HEK293T (cell line): ENCODE data around the gene MGST2.

Experiments
- ARNT ChIP-seq: fragments of 450-650 bp; IDR thresholded peaks from 2 replicates; pipeline ENCODE4 v1.6.1; 2017; ENCODE audit warnings: mild to moderate bottlenecking
- BHLHE40 ChIP-seq: fragments of 450-650 bp; IDR thresholded peaks from 2 replicates; pipeline ENCODE4 v1.6.1; 2016; ENCODE audit warnings: mild to moderate bottlenecking, moderate library complexity, borderline replicate concordance
- ELF4 ChIP-seq: fragments of 450-650 bp; IDR thresholded peaks from 2 replicates; pipeline ENCODE4 v1.6.1; 2017; ENCODE audit warnings: antibody characterized with exemption
- FOXA1 ChIP-seq: fragments of 450-650 bp; IDR thresholded peaks from 2 replicates; pipeline ENCODE4 v1.6.1; 2016; ENCODE audit warnings: mild to moderate bottlenecking
- FOXK2 ChIP-seq: fragments of 450-650 bp; IDR thresholded peaks from 2 replicates; pipeline ENCODE4 v1.6.1; 2016; ENCODE audit warnings: mild to moderate bottlenecking
- FOXM1 ChIP-seq: fragments of 450-650 bp; IDR thresholded peaks from 2 replicates; pipeline ENCODE4 v1.6.1; 2017; ENCODE audit warnings: mild to moderate bottlenecking, borderline replicate concordance
- HDGF ChIP-seq: fragments of 450-650 bp; IDR thresholded peaks from 2 replicates; pipeline ENCODE4 v1.6.1; 2017; ENCODE audit warnings: antibody characterized with exemption, borderline replicate concordance
- L3MBTL2 ChIP-seq: fragments of 450-650 bp; conservative IDR thresholded peaks from 2 replicates; pipeline ENCODE4 v1.6.1; 2016; ENCODE audit warnings: mild to moderate bottlenecking
- LEF1 ChIP-seq: fragments of 450-650 bp; IDR thresholded peaks from 2 replicates; pipeline ENCODE4 v1.6.1; 2017; ENCODE audit warnings: mild to moderate bottlenecking, borderline replicate concordance
- NFRKB ChIP-seq: fragments of 450-650 bp; IDR thresholded peaks from 2 replicates; pipeline ENCODE4 v1.6.1; 2016; ENCODE audit warnings: mild to moderate bottlenecking, moderate library complexity
- PKNOX1 ChIP-seq: fragments of 450-650 bp; IDR thresholded peaks from 2 replicates; pipeline ENCODE4 v1.6.1; 2016
- SP1 ChIP-seq: fragments of 450-650 bp; IDR thresholded peaks from 2 replicates; pipeline ENCODE4 v1.6.1; 2017
- SUZ12 ChIP-seq: fragments of 450-650 bp; IDR thresholded peaks from 2 replicates; pipeline ENCODE4 v1.6.1; 2016; ENCODE audit warnings: mild to moderate bottlenecking
- TARDBP ChIP-seq: fragments of 450-650 bp; IDR thresholded peaks from 2 replicates; pipeline ENCODE4 v1.6.1; 2016

GRCh38 chr4:139740531-139741041 is 75.0 kb downstream of the MGST2 start:
- no peak for TF ChIP-seq NFRKB
- TF ChIP-seq TARDBP: no peak
- no peak for TF ChIP-seq FOXM1
- no peak for TF ChIP-seq BHLHE40
- no peak for TF ChIP-seq PKNOX1
- no peak for TF ChIP-seq HDGF
- TF ChIP-seq LEF1: no peak
- no peak for TF ChIP-seq FOXK2
- TF ChIP-seq FOXA1: no peak
- no peak for TF ChIP-seq ARNT
- no peak for TF ChIP-seq L3MBTL2
- TF ChIP-seq SUZ12: no peak
- TF ChIP-seq SP1: no peak
- no peak for TF ChIP-seq ELF4
